ENCODE measurements around the gene GUCY2C.

DNA sequence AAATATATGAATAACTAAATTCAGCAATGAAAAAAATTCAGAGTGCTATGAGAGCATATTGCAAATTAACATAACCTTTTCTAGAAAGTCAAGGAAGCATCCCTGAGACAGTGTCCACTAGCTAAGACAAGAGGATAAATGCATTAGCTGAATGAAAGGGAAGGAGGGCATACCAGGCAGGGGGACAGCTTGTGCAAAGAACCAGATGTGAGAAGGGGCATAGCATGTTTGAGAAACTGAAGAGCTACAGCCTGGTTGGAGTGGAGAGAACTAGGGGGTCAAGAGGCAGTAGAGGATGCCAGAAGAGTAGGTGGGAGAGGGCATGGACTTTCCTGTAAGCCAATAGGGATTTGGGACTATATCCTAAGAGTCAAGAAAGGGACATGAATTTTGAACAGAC is 2.2 kb upstream of the GUCY2C start:
- no peak for TF ChIP-seq ZNF384 (IDR thresholded peaks at IDR 0.05)
- no peak for TF ChIP-seq ELF4 (IDR thresholded peaks at IDR 0.05)
- no peak for TF ChIP-seq TARDBP (IDR thresholded peaks at IDR 0.05)
- no peak for TF ChIP-seq FOXK2 (IDR thresholded peaks at IDR 0.05)
- no peak for TF ChIP-seq BHLHE40 (IDR thresholded peaks at IDR 0.05; ENCODE audit: borderline replicate concordance)
- TF ChIP-seq NFRKB (IDR thresholded peaks at IDR 0.05), result no peak

All from HEK293T (cell line).